Stimulated activated CD8-positive, alpha-beta memory T cell treated with anti-CD3 and anti-CD28 coated beads, Interleukin-12 subunit alpha, Interleukin-12 subunit beta, amount 100 ng/mL, for 4 hours (primary cell): Measurements from ENCODE around the gene TRIM52.
"Not testable (repeated sequence)": the region's sequence is repeated elsewhere in the genome, so short reads cannot be mapped to it uniquely, and the experiment has no call there.

ENCODE experiments used
- DNase-seq: peaks from one replicate; pipeline ENCODE4 v3.0.0-alpha.2; 2020; ENCODE audit warnings: low read depth

TRIM52 gene

GRCh38 chr5:181233088-181233800 is 27.7 kb downstream of the TRIM52 start:
- no peak for DNase-seq

GRCh38 chr5:181232593-181232992 is 28.4 kb downstream of the TRIM52 start:
- DNase-seq, result no peak

GRCh38 chr5:181231432-181231831 is 29.5 kb downstream of the TRIM52 start:
- DNase-seq, result no peak

GRCh38 chr5:181230551-181230950 is 30.4 kb downstream of the TRIM52 start:
- no peak for DNase-seq

GRCh38 chr5:181229996-181230395 is 30.9 kb downstream of the TRIM52 start:
- no peak for DNase-seq

- no peak for DNase-seq
These were observed 36.3 kb downstream of the TRIM52 start for GRCh38 chr5:181224390-181225229.

- no peak for DNase-seq
These were observed 37.1 kb downstream of the TRIM52 start for GRCh38 chr5:181223729-181224389.

GRCh38 chr5:181223058-181223728 is 37.8 kb downstream of the TRIM52 start, which contains the start of gene TRIM41:
TRIM41 (plus strand) TSS chr5:181223281; CDS start chr5:181224000, 719 bp downstream.
- peak; percentile 96 for DNase-seq

- DNase-seq, result no peak
These were observed 38.3 kb downstream of the TRIM52 start for GRCh38 chr5:181222630-181223057.

GRCh38 chr5:181221792-181222629 is 38.9 kb downstream of the TRIM52 start:
- DNase-seq, result peak; percentile 91

- peak; percentile 43 for DNase-seq
These were observed 39.7 kb downstream of the TRIM52 start for GRCh38 chr5:181221105-181221791.

- DNase-seq, result no peak
These were observed 40.8 kb downstream of the TRIM52 start for GRCh38 chr5:181220178-181220515.

- no peak for DNase-seq
These were observed 41.4 kb downstream of the TRIM52 start for GRCh38 chr5:181219262-181220177.

- no peak for DNase-seq
These were observed 42.2 kb downstream of the TRIM52 start for GRCh38 chr5:181218795-181219124.

- DNase-seq, result no peak
These were observed 43.2 kb downstream of the TRIM52 start for GRCh38 chr5:181217803-181218062.

GRCh38 chr5:181217111-181217802 is 43.7 kb downstream of the TRIM52 start:
- DNase-seq, result peak; percentile 44

- no peak for DNase-seq
These were observed 44.6 kb downstream of the TRIM52 start for GRCh38 chr5:181215997-181216989.

- not testable (repeated sequence) for DNase-seq
These were observed 46.7 kb downstream of the TRIM52 start for GRCh38 chr5:181214249-181214648.
